Keratinocyte (primary cell): ENCODE measurements around the gene COG5. TPM values are rescaled to one million over a fixed set of nuclear protein-coding genes. Genes with fewer than 3 reads are reported as not detected.

Source experiments
- DNase-seq: peaks from one replicate; pipeline ENCODE4 v3.0.0-alpha.2; 2011; ENCODE audit warnings: low read depth, missing footprints, low spot score
- FAIRE-seq: peaks from 2 replicates; lab custom pipeline; 2011; peaks lifted over from hg19 to GRCh38; lab: Jason Lieb, UNC
- H2AFZ ChIP-seq: 2 replicates; pipeline ENCODE4 v1.6.0; 2012; ENCODE audit warnings: low read length, control low read depth, inconsistent platforms; ENCODE audit not compliant: control insufficient read depth
- H3K27ac ChIP-seq: 2 replicates; pipeline ENCODE4 v1.5.1; 2011; ENCODE audit warnings: low read length; ENCODE audit not compliant: control insufficient read depth, insufficient read depth
- H3K27me3 ChIP-seq: 3 replicates; pipeline ENCODE4 v1.6.0; 2011; ENCODE audit warnings: low read length; ENCODE audit not compliant: control insufficient read depth, insufficient read depth; ENCODE audit errors: extremely low read depth
- H3K36me3 ChIP-seq, 2 experiments: 2 replicates in 1 of 2; 3 replicates in 1 of 2; pipeline ENCODE4 v1.5.1; 2011; ENCODE audit warnings: low read length in 2 of 2, mild to moderate bottlenecking in 1 of 2; ENCODE audit not compliant: control insufficient read depth in 2 of 2, insufficient read depth in 2 of 2; ENCODE audit errors: extremely low read depth in 1 of 2
- H3K4me1 ChIP-seq: 3 replicates; pipeline ENCODE4 v1.5.1; 2011; ENCODE audit warnings: low read length; ENCODE audit not compliant: control insufficient read depth, insufficient read depth; ENCODE audit errors: extremely low read depth
- H3K4me2 ChIP-seq: 3 replicates; pipeline ENCODE4 v1.6.0; 2011; ENCODE audit warnings: low read depth, low read length; ENCODE audit not compliant: control insufficient read depth, insufficient read depth; ENCODE audit errors: extremely low read depth
- H3K4me3 ChIP-seq, 3 experiments: fragments of 200-600 bp in 1 of 3; sonication (generic) in 1 of 3; 2 replicates in 2 of 3; 3 replicates in 1 of 3; pipeline ENCODE4 v1.5.1; 2011 to 2016; ENCODE audit warnings: low read length in 3 of 3, mild to moderate bottlenecking in 3 of 3, control low read depth in 2 of 3, inconsistent platforms in 1 of 3, low read depth in 1 of 3, mixed read lengths in 1 of 3, mixed run types in 1 of 3, moderate library complexity in 1 of 3; ENCODE audit not compliant: control insufficient read depth in 2 of 3, insufficient read depth in 2 of 3; ENCODE audit errors: extremely low read depth in 1 of 3
- H3K79me2 ChIP-seq: 2 replicates; pipeline ENCODE4 v1.6.0; 2012; ENCODE audit warnings: low read length; ENCODE audit not compliant: control insufficient read depth, insufficient read depth
- H3K9ac ChIP-seq: 3 replicates; pipeline ENCODE4 v1.6.0; 2011; ENCODE audit warnings: low read length; ENCODE audit not compliant: control insufficient read depth, insufficient read depth; ENCODE audit errors: extremely low read depth
- H3K9me1 ChIP-seq: 3 replicates; pipeline ENCODE4 v1.6.0; 2011; ENCODE audit warnings: low read length; ENCODE audit not compliant: control insufficient read depth, insufficient read depth; ENCODE audit errors: extremely low read depth
- H3K9me3 ChIP-seq: 2 replicates; pipeline ENCODE4 v1.5.1; 2012; ENCODE audit warnings: low read depth, low read length; ENCODE audit not compliant: control insufficient read depth
- H4K20me1 ChIP-seq: 3 replicates; pipeline ENCODE4 v1.6.0; 2011; ENCODE audit warnings: low read length; ENCODE audit not compliant: control insufficient read depth, insufficient read depth; ENCODE audit errors: extremely low read depth
- CTCF ChIP-seq, 3 experiments: IDR thresholded peaks in 1 of 3; conservative IDR thresholded peaks in 1 of 3; optimal IDR thresholded peaks in 1 of 3; 2 replicates in 2 of 3; 3 replicates in 1 of 3; pipeline versions ENCODE3 to v1.5.1; 2011; ENCODE audit warnings: low read length in 3 of 3, mild to moderate bottlenecking in 3 of 3, moderate library complexity in 2 of 3, control low read depth in 1 of 3, inconsistent platforms in 1 of 3; ENCODE audit not compliant: insufficient read depth in 2 of 3; ENCODE audit errors: extremely low read depth in 1 of 3
- EZH2 ChIP-seq: IDR thresholded peaks from one replicate; pipeline ENCODE4 v1.6.1; 2012; ENCODE audit warnings: inconsistent platforms, mild to moderate bottlenecking, low read length, moderate library complexity
- dilution Hi-C: fragments of 300-500 bp; cut with MboI; formaldehyde crosslinking; loops from one replicate; pipeline ENCODE4 v1.7.0; 2020; ENCODE audit warnings: low sequenced_read_pairs; ENCODE audit not compliant: extremely low pct_ligation_motif_present
- polyA plus RNA-seq, 5 experiments: library from polyadenylated mRNA; depleted of rRNA in 3 of 5; stranded (reverse) in 3 of 5; stranded (forward) in 1 of 5; unstranded in 1 of 5; fragments of >200 nt; gene quantifications; 1 replicate in 1 of 5; 2 replicates in 3 of 5; 3 replicates in 1 of 5; pipeline versions ENCODE4 v1.2.1 to v1.2.3, GENCODE V29; 2011 to 2012; ENCODE audit warnings: missing spikeins in 2 of 5, low read depth in 1 of 5, low replicate concordance in 1 of 5

COG5 gene
- polyA plus RNA-seq, 1 donor (not counting 4 experiments of a cell fraction or from before 2014, with no cell fraction given) = 50.7 TPM

GRCh38 chr7:107530751-107531150, 33.0 kb downstream of the COG5 start:
- H4K20me1 ChIP-seq = no peaks in the 10 kb centered on the region
- no peaks in the 10 kb centered on the region for H3K9me1 ChIP-seq
- H3K4me2 ChIP-seq = no peak overlapping the region
- H3K27me3 ChIP-seq = no peaks in the 10 kb centered on the region
- no peak for TF ChIP-seq CTCF (optimal IDR thresholded peaks at IDR 0.05 in 1 of 3, IDR thresholded peaks at IDR 0.05 in 1 of 3, conservative IDR thresholded peaks at IDR 0.05 in 1 of 3; ENCODE audit: extremely low read depth in 1 of 3, insufficient read depth in 2 of 3, low read length in 3 of 3)
- no peak for TF ChIP-seq EZH2
- peaks cover 11% of the 10 kb centered on the region for H3K4me1 ChIP-seq
- FAIRE-seq = no peak
- H2AFZ ChIP-seq = no peak overlapping the region
- no peak for DNase-seq
- peaks cover 47% of the 10 kb centered on the region for H3K79me2 ChIP-seq
- H3K36me3 ChIP-seq = peaks cover 0 to 5% of the 10 kb centered on the region in 2 experiments
- no peak overlapping the region for H3K9ac ChIP-seq
- H3K27ac ChIP-seq = no peak overlapping the region
- dilution Hi-C loops = no loop called here
- H3K4me3 ChIP-seq = no peak overlapping the region
- no peaks in the 10 kb centered on the region for H3K9me3 ChIP-seq

DNA sequence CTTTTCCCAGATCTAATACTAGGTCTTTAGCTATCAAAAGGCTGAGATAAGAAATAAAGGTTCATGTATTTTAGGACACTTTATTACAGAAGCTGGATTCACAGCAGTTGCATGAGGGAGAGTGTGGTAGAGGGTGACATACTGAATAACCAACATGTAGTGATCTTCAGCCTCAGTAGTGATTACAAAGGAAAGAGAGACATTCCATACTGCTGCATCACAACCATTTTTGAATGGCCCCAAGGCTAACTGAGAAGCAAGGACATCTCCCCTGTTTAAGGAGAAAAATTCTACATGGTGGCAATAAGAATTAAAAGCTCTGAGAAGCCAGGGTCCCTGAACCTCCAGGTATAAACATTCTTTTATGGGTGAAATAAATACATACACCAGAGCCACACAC, 35.3 kb downstream of the COG5 start:
- peaks cover 37% of the 10 kb centered on the region for H3K79me2 ChIP-seq
- dilution Hi-C loops = no loop called here
- no peaks in the 10 kb centered on the region for H3K9me1 ChIP-seq
- H3K9ac ChIP-seq = no peak overlapping the region
- DNase-seq = no peak
- H4K20me1 ChIP-seq = no peaks in the 10 kb centered on the region
- no peak overlapping the region for H3K4me3 ChIP-seq
- no peak overlapping the region for H2AFZ ChIP-seq
- no peak overlapping the region for H3K4me2 ChIP-seq
- peaks cover 11% of the 10 kb centered on the region for H3K4me1 ChIP-seq
- no peak overlapping the region for H3K27ac ChIP-seq
- no peaks in the 10 kb centered on the region for H3K27me3 ChIP-seq
- H3K36me3 ChIP-seq = peaks cover 0 to 7% of the 10 kb centered on the region in 2 experiments
- H3K9me3 ChIP-seq = no peaks in the 10 kb centered on the region
- FAIRE-seq = peak; percentile 59
- TF ChIP-seq EZH2 (no peak), CTCF (optimal IDR thresholded peaks at IDR 0.05 in 1 of 3, IDR thresholded peaks at IDR 0.05 in 1 of 3, conservative IDR thresholded peaks at IDR 0.05 in 1 of 3; ENCODE audit: extremely low read depth in 1 of 3, insufficient read depth in 2 of 3, low read length in 3 of 3) (no peak)
